ENCODE data around the gene ARHGAP22. TPM values are rescaled to one million over a fixed set of nuclear protein-coding genes. Genes with fewer than 3 reads are reported as not detected.
A peak's percentile ranks its signal among the peaks of the same experiment; 100 is the strongest.

The ARHGAP22 gene
- total RNA-seq, 4 donors from 2014 or later: 0.59 to 2.1 (median 1.2) TPM

GRCh38 chr10:48512861-48513260 is 92.0 kb downstream of the ARHGAP22 start:
- H3K27me3 ChIP-seq: peaks cover 0 to 7% (median 0%) of the 10 kb centered on the region in 4 donors
- peaks cover 0 to 20% (median 10%) of the 10 kb centered on the region in 3 donors for H3K9me3 ChIP-seq
- no peak overlapping the region for H3K4me3 ChIP-seq
- H3K27ac ChIP-seq: no peak overlapping the region
- intact Hi-C loops (cut with DNase I): no loop called here
- no peaks in the 10 kb centered on the region for H3K36me3 ChIP-seq
- WGBS, 2 donors: 75 to 88% methylated on average over 2 of the region's 2 CpGs
- no peak for DNase-seq
- TF ChIP-seq CTCF (IDR thresholded peaks at IDR 0.05) (no peak), POLR2A (IDR thresholded peaks at IDR 0.05) (no peak)
- peaks cover 0 to 6% (median 3%) of the 10 kb centered on the region in 3 donors for H3K4me1 ChIP-seq

- H3K27me3 ChIP-seq: peaks cover 0 to 7% (median 0%) of the 10 kb centered on the region in 4 donors
- intact Hi-C loops (cut with DNase I): no loop called here
- H3K9me3 ChIP-seq: peaks cover 0 to 20% (median 10%) of the 10 kb centered on the region in 3 donors
- peaks cover 0 to 6% (median 3%) of the 10 kb centered on the region in 3 donors for H3K4me1 ChIP-seq
- H3K27ac ChIP-seq: no peak overlapping the region
- H3K36me3 ChIP-seq: no peaks in the 10 kb centered on the region
- no peak for TF ChIP-seq POLR2A (IDR thresholded peaks at IDR 0.05)
- no peak for TF ChIP-seq CTCF (IDR thresholded peaks at IDR 0.05)
- no peak overlapping the region for H3K4me3 ChIP-seq
- 100% methylated on average over 1 of the region's 1 CpG; no CpG with 5 or more reads in 1 of the 2 donors for WGBS, 2 donors
- no peak for DNase-seq
Observed at GRCh38 chr10:48511875-48512231, 93.0 kb downstream of the ARHGAP22 start.

- H3K9me3 ChIP-seq: peaks cover 0 to 20% (median 10%) of the 10 kb centered on the region in 3 donors
Observed at GRCh38 chr10:48511066-48511874, 93.6 kb downstream of the ARHGAP22 start.

GRCh38 chr10:48509974-48510692 is 94.7 kb downstream of the ARHGAP22 start:
- 81 to 84% methylated on average over 4 to 7 of the region's 8 CpGs for WGBS, 2 donors
- peaks cover 0 to 6% (median 3%) of the 10 kb centered on the region in 3 donors for H3K4me1 ChIP-seq

More at GRCh38 chr10:48511066-48511874, 93.6 kb downstream of the ARHGAP22 start:
- no peak for DNase-seq
- intact Hi-C loops (cut with DNase I): no loop called here
- Histone ChIP-seq H3K4me3 (no peak overlapping the region), H3K4me1 (peaks cover 0 to 6% (median 3%) of the 10 kb centered on the region in 3 donors), H3K27ac (no peak overlapping the region), H3K36me3 (no peaks in the 10 kb centered on the region), H3K27me3 (peaks cover 0 to 7% (median 0%) of the 10 kb centered on the region in 4 donors)
- WGBS, 2 donors: 89 to 90% methylated on average over 3 to 4 of the region's 13 CpGs
- TF ChIP-seq CTCF (IDR thresholded peaks at IDR 0.05) (no peak), POLR2A (IDR thresholded peaks at IDR 0.05) (no peak)

More at GRCh38 chr10:48509974-48510692, 94.7 kb downstream of the ARHGAP22 start:
- Histone ChIP-seq H3K4me3 (no peak overlapping the region), H3K27ac (no peak overlapping the region), H3K36me3 (no peaks in the 10 kb centered on the region), H3K9me3 (peaks cover 0 to 14% (median 6%) of the 10 kb centered on the region in 3 donors), H3K27me3 (peaks cover 0 to 7% (median 0%) of the 10 kb centered on the region in 4 donors)
- intact Hi-C loops (cut with DNase I): no loop called here
- TF ChIP-seq CTCF (IDR thresholded peaks at IDR 0.05): peak in 3 of 6 experiments; percentile 11 to 41 (median 15)
- no peak for TF ChIP-seq POLR2A (IDR thresholded peaks at IDR 0.05)
- DNase-seq: no peak
